ENCODE data around the gene MED7. TPM values are rescaled to one million over a fixed set of nuclear protein-coding genes. Genes with fewer than 3 reads are reported as not detected.

The MED7 gene
- total and polyA plus RNA-seq, 10 of the 15 experiments (the other 5 are each of a cell fraction or from before 2014, with no cell fraction given): 9.3 to 47.7 (median 22.7) TPM

DNA sequence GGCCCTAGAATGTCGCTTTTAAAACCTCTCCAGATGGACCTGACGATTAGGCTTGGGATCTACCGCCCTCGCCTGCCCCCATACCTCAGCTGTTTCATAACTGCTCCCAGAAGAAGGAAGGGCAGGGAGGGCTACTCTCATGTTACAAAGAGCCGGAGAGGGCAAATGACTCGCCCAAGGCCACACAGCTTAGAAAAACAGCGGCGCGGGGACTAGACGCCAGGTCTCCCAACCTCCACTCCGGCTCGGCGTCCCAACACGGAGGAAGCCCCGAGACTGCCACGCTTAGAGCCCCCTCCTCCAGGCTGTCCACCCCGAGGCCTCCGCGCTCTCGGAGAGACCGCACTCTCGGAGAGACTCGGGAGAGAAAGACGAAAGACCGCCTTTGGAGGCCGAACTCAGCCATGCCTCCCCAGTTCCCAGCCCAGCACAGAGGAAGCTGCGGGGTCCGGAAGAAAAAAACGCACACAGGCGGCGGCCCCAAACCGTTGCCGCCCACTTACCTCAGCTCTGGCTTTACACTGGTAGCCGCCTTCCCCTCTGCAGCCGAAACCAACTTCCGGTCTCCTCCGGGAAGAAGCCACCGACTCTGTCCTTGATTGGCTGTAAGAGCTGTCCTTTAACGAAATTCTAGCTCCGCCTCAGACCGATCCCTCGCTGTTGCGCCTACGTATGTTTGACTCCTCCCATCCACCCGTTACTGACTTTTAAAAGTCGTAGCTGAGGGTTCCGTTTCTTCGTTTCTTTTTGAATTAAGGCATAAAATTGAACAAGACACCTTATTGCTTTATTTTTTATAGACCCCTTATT, at the start of gene MED7 (continued):
- TF ChIP-seq, protein P1, sequence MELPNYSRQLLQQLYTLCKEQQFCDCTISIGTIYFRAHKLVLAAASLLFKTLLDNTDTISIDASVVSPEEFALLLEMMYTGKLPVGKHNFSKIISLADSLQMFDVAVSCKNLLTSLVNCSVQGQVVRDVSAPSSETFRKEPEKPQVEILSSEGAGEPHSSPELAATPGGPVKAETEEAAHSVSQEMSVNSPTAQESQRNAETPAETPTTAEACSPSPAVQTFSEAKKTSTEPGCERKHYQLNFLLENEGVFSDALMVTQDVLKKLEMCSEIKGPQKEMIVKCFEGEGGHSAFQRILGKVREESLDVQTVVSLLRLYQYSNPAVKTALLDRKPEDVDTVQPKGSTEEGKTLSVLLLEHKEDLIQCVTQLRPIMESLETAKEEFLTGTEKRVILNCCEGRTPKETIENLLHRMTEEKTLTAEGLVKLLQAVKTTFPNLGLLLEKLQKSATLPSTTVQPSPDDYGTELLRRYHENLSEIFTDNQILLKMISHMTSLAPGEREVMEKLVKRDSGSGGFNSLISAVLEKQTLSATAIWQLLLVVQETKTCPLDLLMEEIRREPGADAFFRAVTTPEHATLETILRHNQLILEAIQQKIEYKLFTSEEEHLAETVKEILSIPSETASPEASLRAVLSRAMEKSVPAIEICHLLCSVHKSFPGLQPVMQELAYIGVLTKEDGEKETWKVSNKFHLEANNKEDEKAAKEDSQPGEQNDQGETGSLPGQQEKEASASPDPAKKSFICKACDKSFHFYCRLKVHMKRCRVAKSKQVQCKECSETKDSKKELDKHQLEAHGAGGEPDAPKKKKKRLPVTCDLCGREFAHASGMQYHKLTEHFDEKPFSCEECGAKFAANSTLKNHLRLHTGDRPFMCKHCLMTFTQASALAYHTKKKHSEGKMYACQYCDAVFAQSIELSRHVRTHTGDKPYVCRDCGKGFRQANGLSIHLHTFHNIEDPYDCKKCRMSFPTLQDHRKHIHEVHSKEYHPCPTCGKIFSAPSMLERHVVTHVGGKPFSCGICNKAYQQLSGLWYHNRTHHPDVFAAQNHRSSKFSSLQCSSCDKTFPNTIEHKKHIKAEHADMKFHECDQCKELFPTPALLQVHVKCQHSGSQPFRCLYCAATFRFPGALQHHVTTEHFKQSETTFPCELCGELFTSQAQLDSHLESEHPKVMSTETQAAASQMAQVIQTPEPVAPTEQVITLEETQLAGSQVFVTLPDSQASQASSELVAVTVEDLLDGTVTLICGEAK (IDR thresholded peaks at IDR 0.05; ENCODE audit: borderline replicate concordance): peak; percentile 91
- no peak for TF ChIP-seq NR2C2 (IDR thresholded peaks at IDR 0.05; ENCODE audit: borderline replicate concordance, control insufficient read depth, insufficient read length, low read depth)
- TF ChIP-seq CBFB (IDR thresholded peaks at IDR 0.05; ENCODE audit: low read depth): peak; percentile 68
- no peak for TF ChIP-seq BRCA1 (IDR thresholded peaks at IDR 0.05; ENCODE audit: low read depth, low read length)
- no peak for TF ChIP-seq TCF7 (IDR thresholded peaks at IDR 0.05; ENCODE audit: borderline replicate concordance)
- TF ChIP-seq MTA2 (IDR thresholded peaks at IDR 0.05; ENCODE audit: low read depth): peak; percentile 15; the same call in 1 of the 2 replicates
- TF ChIP-seq MEF2B (IDR thresholded peaks at IDR 0.05; ENCODE audit: partially characterized antibody, poor library complexity, severe bottlenecking): no peak
- no peak for TF ChIP-seq ZNF24 (IDR thresholded peaks at IDR 0.05)
- no peak for TF ChIP-seq BMI1 (IDR thresholded peaks at IDR 0.05; ENCODE audit: borderline replicate concordance)
- no peak for TF ChIP-seq RAD21 (IDR thresholded peaks at IDR 0.05; ENCODE audit: insufficient read depth, low read depth, low read length)
- peak; percentile 91 for TF ChIP-seq NFYB (IDR thresholded peaks at IDR 0.05; ENCODE audit: insufficient read depth, low read depth, low read length)
- no peak; the same call in 1 of the 2 replicates for TF ChIP-seq TARDBP (IDR thresholded peaks at IDR 0.05; ENCODE audit: borderline replicate concordance)
- no peak; the same call in 1 of the 2 replicates for TF ChIP-seq CHD1 (IDR thresholded peaks at IDR 0.05; ENCODE audit: low read depth, low read length)
- TF ChIP-seq SMARCA5 (IDR thresholded peaks at IDR 0.05): peak; percentile 91

Data from GM12878 (cell line).